ENCODE measurements around the gene PEAK1.

DNA sequence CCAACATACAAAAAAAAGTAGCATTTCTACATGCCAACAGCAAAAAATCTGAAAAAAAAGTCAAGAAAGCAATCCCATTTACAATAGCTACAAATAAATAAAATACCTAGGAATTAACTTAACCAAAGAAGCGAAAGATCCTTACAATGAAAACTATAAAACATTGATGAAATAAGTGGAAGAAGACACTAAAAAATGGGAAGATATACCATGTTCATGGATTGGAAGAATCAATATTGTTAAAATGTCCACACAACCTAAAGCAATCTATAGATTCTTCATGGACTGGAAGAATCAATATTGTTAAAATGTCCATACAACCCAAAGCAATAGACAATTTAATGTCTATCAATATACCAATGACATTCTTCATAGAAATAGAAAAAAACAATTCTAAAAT is 21.0 kb downstream of the PEAK1 start:
- no peak for TF ChIP-seq GATA3 (IDR thresholded peaks at IDR 0.05; ENCODE audit: low read depth, low read length)
- TF ChIP-seq GATA2 (IDR thresholded peaks at IDR 0.05; ENCODE audit: low read depth, low read length) = no peak

Measured in SH-SY5Y (cell line).